Uterus (tissue), 4 donors: ENCODE data around the gene BCAR3. TPM values are rescaled to one million over a fixed set of nuclear protein-coding genes. Genes with fewer than 3 reads are reported as not detected.

ENCODE experiments used
- DNase-seq, 2 donors: peaks; one replicate each; pipeline ENCODE4 v3.0.0-alpha.2; 2019 to 2020
- H3K27ac ChIP-seq, 2 donors: fragments of 200-600 bp; sonication (generic); 1 replicate in 1 of 2; 2 replicates in 1 of 2; pipeline ENCODE4 v1.5.1; 2016 to 2018
- H3K27me3 ChIP-seq, 2 donors: fragments of 200-600 bp; sonication (generic); one replicate each; pipeline ENCODE4 v1.5.1; 2018 to 2019; ENCODE audit warnings: control low read depth in 1 of 2
- H3K36me3 ChIP-seq, 2 donors: fragments of 200-600 bp; sonication (generic); one replicate each; pipeline ENCODE4 v1.5.1; 2019; ENCODE audit warnings: control low read depth in 1 of 2
- H3K4me1 ChIP-seq, 2 donors: fragments of 200-600 bp; sonication (generic); one replicate each; pipeline ENCODE4 v1.5.1; 2018 to 2019; ENCODE audit warnings: control low read depth in 1 of 2
- H3K4me3 ChIP-seq, 2 donors: fragments of 200-600 bp; sonication (generic); 1 replicate in 1 of 2; 2 replicates in 1 of 2; pipeline ENCODE4 v1.5.1; 2018 to 2019; ENCODE audit warnings: mild to moderate bottlenecking in 1 of 2
- H3K9me3 ChIP-seq, 2 donors: fragments of 200-600 bp; sonication (generic); one replicate each; pipeline ENCODE4 v1.5.1; 2019; ENCODE audit warnings: control low read depth in 1 of 2
- POLR2A ChIP-seq, 2 donors: fragments of 450-650 bp; IDR thresholded peaks; one replicate each; pipeline ENCODE4 v1.6.1; 2016; ENCODE audit warnings: antibody characterized with exemption in 2 of 2, mild to moderate bottlenecking in 1 of 2, moderate library complexity in 1 of 2
- intact Hi-C: fragments of 100-400 bp; cut with DNase I; formaldehyde crosslinking; loops from one replicate; pipeline ENCODE4 v1.15.1; 2023; ENCODE audit warnings: low total_unique reads
- total RNA-seq, 4 donors: library from RNA; depleted of rRNA in 3 of 4; stranded (reverse); fragments of >200 nt in 3 of 4; gene quantifications; one replicate each; pipeline versions ENCODE4 v1.1.0 to v1.2.4, GENCODE V29; 2014 to 2023
- TF ChIP-seq, protein P1 (sequence below), 4 experiments: fragments of 200-600 bp in 2 of 4; fragments of 450-650 bp in 2 of 4; sonication (generic) in 2 of 4; IDR thresholded peaks; one replicate each; pipeline ENCODE4 v1.5.1; 2016 to 2019; ENCODE audit warnings: antibody characterized with exemption in 4 of 4, mild to moderate bottlenecking in 2 of 4, moderate library complexity in 1 of 4
- donor health status: DM: yes; HTN: yes; CAD: no.

The BCAR3 gene
- total RNA-seq, 4 donors from 2014 or later = 8.5 to 56.8 (median 20.2) TPM

GRCh38 chr1:93577536-93578432 is 103.9 kb downstream of the BCAR3 start:
- no peaks in the 10 kb centered on the region for H3K36me3 ChIP-seq
- intact Hi-C loops = no loop called here
- H3K27ac ChIP-seq = no peak overlapping the region

DNA sequence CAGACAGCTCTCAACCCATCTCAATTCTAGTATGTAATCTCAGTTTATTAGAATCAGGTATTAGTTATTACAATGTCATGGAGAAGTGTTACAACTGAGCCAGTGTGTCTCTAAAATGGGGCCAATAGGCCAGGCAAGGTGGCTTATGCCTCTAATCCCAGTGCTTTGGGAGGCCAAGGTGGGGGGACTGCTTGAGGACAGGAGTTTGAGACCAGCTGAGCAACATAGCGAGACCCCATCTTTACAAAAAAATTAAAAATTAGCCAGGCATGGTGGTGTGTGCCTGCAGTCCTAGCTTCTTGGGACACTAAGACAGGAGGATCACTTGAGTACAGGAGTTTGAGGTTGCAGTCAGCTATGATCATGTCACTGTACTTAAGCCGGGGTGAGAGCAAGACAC is 104.9 kb downstream of the BCAR3 start:
- TF ChIP-seq POLR2A (IDR thresholded peaks at IDR 0.05) = no peak
- TF ChIP-seq, protein P1, sequence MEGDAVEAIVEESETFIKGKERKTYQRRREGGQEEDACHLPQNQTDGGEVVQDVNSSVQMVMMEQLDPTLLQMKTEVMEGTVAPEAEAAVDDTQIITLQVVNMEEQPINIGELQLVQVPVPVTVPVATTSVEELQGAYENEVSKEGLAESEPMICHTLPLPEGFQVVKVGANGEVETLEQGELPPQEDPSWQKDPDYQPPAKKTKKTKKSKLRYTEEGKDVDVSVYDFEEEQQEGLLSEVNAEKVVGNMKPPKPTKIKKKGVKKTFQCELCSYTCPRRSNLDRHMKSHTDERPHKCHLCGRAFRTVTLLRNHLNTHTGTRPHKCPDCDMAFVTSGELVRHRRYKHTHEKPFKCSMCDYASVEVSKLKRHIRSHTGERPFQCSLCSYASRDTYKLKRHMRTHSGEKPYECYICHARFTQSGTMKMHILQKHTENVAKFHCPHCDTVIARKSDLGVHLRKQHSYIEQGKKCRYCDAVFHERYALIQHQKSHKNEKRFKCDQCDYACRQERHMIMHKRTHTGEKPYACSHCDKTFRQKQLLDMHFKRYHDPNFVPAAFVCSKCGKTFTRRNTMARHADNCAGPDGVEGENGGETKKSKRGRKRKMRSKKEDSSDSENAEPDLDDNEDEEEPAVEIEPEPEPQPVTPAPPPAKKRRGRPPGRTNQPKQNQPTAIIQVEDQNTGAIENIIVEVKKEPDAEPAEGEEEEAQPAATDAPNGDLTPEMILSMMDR (IDR thresholded peaks at IDR 0.05) = no peak
- intact Hi-C loops = no loop called here
- no peak for DNase-seq
- no peaks in the 10 kb centered on the region for H3K27me3 ChIP-seq
- H3K9me3 ChIP-seq = no peaks in the 10 kb centered on the region
- no peak overlapping the region for H3K4me3 ChIP-seq
- no peaks in the 10 kb centered on the region for H3K36me3 ChIP-seq
- H3K4me1 ChIP-seq = no peaks in the 10 kb centered on the region
- no peak overlapping the region for H3K27ac ChIP-seq

More at GRCh38 chr1:93577536-93578432, 103.9 kb downstream of the BCAR3 start:
- DNase-seq = no peak
- H3K27me3 ChIP-seq = no peaks in the 10 kb centered on the region
- no peaks in the 10 kb centered on the region for H3K4me1 ChIP-seq
- H3K9me3 ChIP-seq = no peaks in the 10 kb centered on the region
- no peak overlapping the region for H3K4me3 ChIP-seq
- TF ChIP-seq, protein P1 (IDR thresholded peaks at IDR 0.05) = no peak
- TF ChIP-seq POLR2A (IDR thresholded peaks at IDR 0.05) = no peak

DNA sequence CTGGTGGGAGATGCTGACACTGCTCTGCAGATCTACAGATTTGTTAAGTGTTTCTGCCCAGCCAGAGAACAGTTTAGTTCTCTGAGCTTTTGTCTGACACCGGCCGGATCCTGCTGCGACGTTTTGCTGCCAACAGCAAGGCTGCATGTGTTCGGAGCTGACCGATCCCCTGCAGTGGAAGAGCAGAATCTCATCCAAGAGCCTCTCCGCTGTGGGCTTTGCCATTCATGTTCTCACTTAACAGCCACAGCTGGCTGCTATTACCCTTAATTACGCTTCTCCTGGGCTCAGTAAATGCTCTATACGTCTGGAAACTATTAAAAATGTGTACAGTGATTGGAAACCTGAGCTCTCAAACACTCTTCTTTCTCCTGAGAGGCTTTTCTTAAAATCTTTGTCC is 105.3 kb downstream of the BCAR3 start:
- intact Hi-C loops = no loop called here
- Histone ChIP-seq H3K4me3 (no peak overlapping the region), H3K36me3 (no peaks in the 10 kb centered on the region), H3K27me3 (no peaks in the 10 kb centered on the region), H3K4me1 (no peaks in the 10 kb centered on the region), H3K27ac (no peak overlapping the region), H3K9me3 (no peaks in the 10 kb centered on the region)
- no peak for DNase-seq
- TF ChIP-seq, protein P1 (IDR thresholded peaks at IDR 0.05) = no peak
- TF ChIP-seq POLR2A (IDR thresholded peaks at IDR 0.05) = no peak

DNA sequence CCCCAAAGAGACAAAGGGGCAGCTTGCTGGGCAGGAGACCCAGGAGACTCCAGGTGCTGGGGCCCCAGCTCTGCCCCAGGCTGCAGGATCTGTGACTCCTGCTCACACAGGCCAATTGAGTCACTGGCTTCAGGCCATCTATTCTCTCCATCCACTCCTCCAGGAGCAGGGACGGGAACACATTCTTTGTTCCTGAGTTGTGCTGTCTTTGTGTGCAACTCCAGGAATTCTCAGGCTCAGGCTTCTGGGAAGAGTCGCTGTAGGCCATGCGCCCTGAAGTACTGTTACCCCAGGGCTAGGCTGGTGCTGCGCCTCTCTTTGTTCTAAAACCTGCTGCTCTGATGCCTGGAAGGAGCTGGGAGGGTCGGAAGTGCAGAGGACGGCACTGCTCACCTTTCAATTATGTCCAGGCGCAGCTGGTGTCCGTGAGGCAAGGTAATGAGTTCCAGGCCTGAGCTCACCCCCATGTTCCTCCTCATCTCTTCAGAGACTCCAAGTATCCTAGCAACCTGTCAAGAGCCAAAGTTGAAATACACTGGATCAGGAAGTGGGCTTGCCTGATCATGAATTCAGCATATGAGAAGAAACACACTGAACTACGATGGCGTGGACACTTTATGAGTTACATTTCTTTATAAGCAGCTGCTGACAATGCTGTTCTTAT is 105.9 kb downstream of the BCAR3 start:
- no peak overlapping the region for H3K27ac ChIP-seq
- TF ChIP-seq, protein P1 (IDR thresholded peaks at IDR 0.05) = no peak
- TF ChIP-seq POLR2A (IDR thresholded peaks at IDR 0.05) = no peak
- no peak overlapping the region for H3K4me3 ChIP-seq
- intact Hi-C loops = no loop called here
- no peaks in the 10 kb centered on the region for H3K9me3 ChIP-seq
- no peaks in the 10 kb centered on the region for H3K4me1 ChIP-seq
- H3K27me3 ChIP-seq = no peaks in the 10 kb centered on the region
- no peak for DNase-seq
- no peaks in the 10 kb centered on the region for H3K36me3 ChIP-seq

- no peaks in the 10 kb centered on the region for H3K36me3 ChIP-seq
- no peaks in the 10 kb centered on the region for H3K9me3 ChIP-seq
- no peaks in the 10 kb centered on the region for H3K27me3 ChIP-seq
- no peak overlapping the region for H3K4me3 ChIP-seq
- TF ChIP-seq POLR2A (IDR thresholded peaks at IDR 0.05) = no peak
- TF ChIP-seq, protein P1 (IDR thresholded peaks at IDR 0.05) = no peak
- H3K4me1 ChIP-seq = no peaks in the 10 kb centered on the region
- no peak overlapping the region for H3K27ac ChIP-seq
- intact Hi-C loops = no loop called here
- DNase-seq = no peak
Measured at GRCh38 chr1:93574991-93575390, 106.6 kb downstream of the BCAR3 start.
